ENCODE results near the gene ANKRD62.
"Not testable (repeated sequence)": the region's sequence is repeated elsewhere in the genome, so short reads cannot be mapped to it uniquely, and the experiment has no call there.

The ANKRD62 gene

DNA sequence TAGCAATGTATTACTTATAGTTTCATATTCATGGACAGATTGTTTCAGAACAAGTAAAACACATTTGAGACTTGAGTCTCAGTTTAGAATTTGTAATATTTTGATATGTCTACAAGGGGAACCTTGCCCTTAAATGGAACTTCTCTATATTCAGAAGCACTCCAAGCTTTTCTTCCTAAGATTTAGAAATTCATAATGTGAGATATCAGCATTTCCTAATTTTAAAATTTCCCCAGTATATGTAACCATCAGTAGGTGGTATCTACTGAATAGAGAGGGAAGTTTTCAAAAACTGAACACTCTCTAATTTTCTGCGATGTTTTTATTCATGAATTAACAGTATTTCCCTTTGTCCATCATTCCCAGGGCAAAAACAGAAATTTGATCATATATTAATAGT, 7.6 kb downstream of the ANKRD62 start:
- no peak for DNase-seq

DNA sequence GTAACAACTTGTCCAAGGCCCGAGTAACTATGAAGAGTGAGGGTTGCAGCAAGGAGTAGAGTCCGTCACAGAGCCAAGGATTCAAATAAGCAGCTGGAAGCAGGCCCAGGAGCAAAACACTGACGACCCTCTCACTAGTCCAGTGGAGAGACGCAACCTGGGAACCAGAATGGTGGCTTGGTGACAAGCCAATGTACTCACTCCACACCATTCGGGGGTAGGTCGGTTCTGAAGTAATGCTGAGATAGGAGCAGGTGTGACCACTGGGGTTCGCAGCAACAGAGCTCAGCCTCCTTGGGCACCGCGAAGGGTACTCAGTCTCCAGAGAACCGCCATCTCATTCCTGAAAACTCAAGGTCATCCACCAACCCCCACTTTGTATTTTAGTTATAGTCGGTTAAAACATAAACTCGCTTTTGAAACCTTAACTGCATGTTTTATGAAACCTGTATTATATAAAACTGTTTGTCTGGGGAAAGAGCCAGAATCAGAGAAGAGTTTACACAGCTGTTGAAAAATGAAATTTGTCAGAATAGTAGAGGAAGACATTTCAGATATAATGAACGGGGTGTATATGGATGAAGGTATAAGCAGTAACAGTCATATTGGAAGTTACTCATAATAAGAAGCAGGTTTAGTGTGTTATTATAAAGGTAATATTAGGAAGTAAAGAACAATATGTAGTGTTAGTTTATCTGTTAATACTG, 8.6 kb downstream of the ANKRD62 start:
- DNase-seq: no peak

DNA sequence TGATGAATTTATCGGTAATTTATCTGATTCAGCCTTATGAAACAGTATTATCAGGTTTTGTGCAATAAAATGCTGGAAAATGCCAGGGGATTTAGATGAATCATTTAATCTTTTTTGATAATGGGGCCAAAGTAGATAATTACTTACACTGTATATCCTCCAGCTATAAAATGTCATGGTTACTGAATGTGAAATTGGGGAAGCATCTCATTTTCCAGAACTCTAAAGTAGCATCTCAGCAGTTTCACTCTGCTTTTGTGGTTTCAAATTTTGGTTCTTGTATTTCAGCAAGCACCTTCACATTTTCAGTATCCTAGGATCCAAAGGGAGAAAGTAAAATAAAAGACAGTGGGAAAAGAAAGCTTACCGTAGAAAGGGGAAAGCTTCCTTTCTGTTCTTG, 12.8 kb downstream of the ANKRD62 start:
- DNase-seq: no peak

DNA sequence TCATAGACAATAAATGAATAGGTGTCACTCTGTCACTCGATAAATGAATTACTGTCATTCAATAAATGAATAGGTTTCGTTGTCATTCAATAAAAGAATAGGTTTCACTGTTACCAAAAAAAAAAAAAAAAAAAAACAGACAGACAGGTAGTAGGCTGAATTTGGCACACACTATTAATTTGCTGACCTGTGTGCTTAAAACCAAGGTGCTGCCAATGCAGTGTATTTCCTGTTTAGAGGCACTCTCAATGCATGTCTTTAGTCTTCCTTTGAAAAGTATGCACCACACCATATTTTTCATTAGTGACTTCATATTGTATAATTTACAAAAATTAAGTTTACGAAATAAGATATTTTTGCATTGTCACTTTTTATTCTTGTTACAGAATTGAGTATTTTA, 16.2 kb downstream of the ANKRD62 start:
- no peak for DNase-seq

DNA sequence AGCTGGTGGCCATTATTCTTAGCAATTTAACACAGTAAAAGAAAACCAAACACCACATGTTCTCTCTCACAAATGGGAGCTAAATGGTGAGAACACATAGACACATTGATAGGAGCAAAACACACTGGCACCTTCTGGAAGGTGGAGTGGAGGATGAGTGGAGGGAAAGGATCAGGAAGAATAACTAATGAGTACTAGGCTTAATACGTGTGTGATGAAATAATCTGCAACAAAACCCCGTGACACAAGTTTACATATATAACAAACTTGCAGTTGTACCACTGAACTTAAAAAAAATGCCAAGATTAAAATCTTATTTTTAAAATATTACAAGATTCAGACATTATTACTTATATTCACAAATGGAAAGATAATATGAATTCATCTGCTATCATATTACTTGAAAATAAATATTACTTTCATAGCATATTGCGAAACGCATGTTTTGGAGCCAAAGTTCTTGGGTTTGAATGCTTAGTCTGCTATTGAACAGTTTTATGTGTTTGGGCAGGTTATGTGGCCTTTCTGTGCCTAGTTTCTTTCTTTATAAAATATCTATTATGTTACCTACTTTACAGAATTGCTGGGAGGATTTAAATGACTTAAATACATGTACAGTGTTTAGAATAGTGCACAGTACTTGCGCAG, 20.5 kb downstream of the ANKRD62 start:
- no peak for DNase-seq

DNA sequence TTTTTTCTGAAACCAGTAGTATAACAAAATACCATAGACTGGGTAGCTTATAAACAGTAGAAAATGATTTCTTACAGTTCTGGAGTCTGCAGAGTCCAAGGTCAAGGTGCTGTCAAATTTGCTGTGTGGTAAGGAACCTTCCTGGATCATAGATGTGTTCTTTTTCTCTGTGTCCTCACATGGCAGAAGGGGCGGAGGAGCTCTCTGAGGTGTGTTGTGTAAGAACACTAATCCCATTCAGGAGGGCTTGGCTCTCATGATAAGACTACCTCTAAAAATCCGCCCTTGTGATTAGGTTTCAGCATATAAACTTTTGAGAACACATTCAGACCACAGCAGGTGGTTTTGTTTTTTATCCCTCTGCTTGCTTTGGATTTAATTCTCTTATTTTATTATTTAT, 25.7 kb downstream of the ANKRD62 start:
- no peak for DNase-seq

DNA sequence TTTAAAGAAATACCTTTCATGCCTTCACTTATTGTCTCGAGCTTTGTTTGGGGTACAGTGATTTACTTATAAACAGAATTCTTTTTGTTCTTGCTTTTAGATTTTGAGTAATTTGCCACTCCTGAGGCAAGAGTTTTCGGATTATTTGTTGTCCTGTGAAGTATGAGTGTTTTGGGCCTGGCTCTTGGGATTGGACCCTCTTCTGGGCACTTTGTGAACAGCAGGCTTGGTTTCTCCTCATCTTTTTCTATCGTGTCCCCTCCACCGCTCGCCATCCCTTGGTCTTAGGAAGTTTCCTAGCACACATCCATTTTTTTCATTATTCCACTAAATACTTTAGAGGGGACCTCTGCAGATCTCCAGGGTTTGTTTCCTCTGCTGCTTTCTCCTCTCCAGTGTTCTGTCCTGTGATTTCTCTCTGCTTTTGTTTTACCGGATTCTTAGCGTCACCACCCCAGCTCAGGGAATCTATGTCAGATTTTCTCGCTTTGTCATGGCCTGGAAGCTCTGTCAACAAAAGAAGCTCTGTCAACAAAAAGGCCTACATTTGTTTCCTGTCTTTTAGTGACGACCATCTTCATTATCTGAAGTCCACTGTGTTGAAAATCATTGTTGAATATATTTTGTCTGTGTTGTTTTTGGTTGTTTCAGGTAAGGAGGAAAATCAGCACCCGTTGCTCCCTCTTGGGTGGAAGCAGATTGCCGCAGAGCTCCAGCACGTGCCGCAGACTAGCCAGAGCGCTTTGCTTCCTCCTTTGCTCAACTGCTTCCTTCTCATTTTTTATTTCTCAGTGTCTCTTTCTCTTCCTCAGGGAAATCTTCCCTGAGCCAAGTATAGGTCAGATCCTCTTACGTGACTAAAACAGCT, 27.8 kb downstream of the ANKRD62 start:
- no peak for DNase-seq

DNA sequence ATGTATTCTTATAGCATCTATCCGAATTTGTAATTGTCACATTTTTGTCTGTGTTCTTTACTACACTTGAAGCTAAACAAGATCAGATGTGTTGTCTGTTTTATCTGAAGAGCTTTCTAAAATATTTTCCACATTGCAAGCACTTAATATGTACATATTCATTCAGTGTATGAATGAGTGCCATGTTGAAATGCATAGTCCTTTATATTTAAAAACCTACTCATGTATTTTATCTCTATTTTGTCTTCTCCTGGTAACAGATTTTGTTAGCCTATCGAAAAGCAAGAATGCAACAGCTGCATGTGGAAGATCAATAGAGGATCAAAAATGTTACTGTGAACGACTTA, 28.4 kb downstream of the ANKRD62 start:
- DNase-seq: not testable (repeated sequence)

DNA sequence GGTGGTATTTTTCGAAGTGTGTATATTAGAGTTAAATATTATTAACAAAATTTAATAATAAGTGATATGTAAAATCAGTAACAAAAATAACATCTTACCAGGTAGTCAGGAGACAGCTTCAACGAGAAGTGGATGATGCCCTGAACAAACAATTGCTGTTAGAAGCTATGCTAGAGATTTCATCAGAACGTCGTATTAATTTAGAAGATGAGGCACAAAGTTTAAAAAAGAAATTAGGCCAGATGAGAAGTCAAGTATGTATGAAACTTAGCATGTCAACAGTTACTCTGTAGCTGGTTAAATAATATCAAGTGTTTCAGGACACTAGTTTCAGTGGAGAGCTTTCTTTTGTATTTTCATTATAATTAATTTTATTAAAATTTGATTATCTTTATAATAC, 34.0 kb downstream of the ANKRD62 start:
- DNase-seq: not testable (repeated sequence)

DNA sequence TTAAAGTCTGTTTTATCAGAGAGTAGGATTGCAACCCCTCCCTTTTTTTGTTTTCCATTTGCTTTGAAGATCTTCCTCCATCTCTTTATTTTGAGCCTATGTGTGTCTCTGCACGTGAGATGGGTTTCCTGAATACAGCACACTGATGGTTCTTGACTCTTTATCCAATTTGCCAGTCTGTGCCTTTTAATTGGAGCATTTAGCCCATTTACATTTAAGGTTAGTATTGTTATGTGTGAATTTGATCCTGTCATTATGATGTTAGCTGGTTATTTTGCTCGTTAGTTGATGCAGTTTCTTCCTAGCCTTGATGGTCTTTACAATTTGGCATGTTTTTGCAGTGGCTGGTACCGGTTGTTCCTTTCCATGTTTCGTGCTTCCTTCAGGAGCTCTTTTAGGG, 45.2 kb downstream of the ANKRD62 start:
- not testable (repeated sequence) for DNase-seq

DNA sequence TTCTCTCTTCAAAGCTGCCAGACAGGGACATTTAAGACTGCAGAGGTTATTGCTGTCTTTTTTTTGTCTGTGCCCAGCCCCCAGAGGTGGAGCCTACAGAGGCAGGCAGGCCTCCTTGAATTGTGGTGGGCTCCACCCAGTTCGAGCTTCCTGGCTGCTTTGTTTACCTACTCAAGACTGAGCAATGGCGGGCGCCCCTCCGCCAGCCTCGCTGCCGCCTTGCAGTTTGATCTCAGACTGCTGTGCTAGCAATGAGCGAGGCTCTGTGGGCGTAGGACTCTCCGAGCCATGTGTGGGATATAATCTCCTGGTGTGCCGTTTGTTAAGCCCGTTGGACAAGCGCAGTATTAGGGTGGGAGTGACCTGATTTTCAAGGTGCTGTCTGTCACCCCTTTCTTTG, 47.2 kb downstream of the ANKRD62 start:
- not testable (repeated sequence) for DNase-seq

DNA sequence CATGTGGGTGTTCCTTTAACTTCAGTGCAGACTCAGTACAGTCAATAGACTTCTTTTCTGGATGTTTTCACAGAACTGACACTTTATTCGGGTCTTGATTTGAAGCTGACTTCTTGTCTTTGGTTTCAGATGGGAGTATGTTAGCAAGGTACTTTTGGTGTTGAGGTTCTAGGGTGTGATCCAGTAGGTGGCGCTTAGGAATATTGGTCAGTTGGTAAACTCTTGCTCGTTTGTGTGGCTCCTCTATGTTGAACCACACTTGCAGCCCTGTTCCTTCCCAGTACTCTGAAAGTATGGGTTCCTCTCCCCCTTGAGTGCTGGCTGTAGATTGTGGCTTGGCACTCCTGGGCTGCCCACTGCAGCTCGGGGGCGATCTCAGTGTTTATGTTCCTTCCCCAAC, 48.1 kb downstream of the ANKRD62 start:
- not testable (repeated sequence) for DNase-seq

DNA sequence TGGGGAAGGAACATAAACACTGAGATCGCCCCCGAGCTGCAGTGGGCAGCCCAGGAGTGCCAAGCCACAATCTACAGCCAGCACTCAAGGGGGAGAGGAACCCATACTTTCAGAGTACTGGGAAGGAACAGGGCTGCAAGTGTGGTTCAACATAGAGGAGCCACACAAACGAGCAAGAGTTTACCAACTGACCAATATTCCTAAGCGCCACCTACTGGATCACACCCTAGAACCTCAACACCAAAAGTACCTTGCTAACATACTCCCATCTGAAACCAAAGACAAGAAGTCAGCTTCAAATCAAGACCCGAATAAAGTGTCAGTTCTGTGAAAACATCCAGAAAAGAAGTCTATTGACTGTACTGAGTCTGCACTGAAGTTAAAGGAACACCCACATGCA, 55.8 kb downstream of the ANKRD62 start:
- DNase-seq: not testable (repeated sequence)

DNA sequence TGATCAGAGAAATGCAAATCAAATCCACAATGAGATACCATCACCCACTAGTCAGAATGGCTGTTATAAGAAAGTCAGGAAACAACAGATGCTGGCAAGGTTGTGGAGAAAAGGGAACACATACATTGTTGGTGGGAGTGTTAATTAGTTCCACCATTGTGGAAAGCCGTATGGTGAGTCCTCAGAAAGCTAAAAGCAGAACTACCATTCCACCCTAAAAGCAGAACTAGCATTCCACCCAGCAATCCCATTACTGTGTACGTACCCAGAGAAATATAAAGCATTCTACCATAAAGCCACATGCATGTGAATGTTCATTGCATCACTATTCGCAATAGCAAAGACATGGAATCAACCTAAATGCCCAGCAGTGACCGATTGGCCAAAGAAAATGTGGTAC, 60.7 kb downstream of the ANKRD62 start:
- DNase-seq: no peak

DNA sequence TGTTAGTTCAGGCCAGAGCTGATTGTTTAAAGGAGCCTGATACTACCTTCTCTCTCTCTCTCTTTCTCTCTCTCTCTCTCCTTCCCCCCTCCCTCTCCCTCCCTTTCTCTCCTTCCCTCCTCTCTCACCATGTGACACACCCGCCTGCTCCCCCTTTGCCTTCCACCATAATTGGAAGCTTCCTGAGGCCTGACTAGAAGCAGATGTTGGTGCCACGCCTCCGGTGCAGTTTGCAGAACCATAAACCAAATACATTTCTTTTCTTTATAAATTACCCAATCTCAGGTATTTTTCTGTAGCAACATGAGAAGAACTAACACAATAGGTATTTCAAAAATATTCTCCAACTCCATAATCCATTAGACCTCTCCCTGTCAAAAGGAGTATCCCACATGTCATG, 62.4 kb downstream of the ANKRD62 start:
- DNase-seq: no peak

DNA sequence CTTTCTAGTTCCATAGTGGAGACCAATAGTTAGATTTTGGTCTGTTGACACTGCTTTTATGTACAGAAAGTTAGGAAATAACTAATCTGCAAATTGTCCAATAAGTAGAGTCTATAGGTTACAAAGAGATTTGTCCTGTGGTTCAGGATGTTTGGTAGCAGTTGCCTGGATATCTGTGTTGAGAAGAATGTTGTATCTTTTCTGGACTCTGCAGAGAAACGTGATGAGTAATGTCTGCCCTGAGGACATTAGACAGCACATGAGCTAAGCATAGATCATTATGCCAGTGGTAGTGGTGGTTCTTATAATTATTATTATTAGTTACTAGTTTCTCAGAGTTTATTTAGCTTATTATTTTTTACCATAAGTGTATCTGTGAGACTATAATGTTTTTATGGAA, 65.8 kb downstream of the ANKRD62 start:
- no peak for DNase-seq

DNA sequence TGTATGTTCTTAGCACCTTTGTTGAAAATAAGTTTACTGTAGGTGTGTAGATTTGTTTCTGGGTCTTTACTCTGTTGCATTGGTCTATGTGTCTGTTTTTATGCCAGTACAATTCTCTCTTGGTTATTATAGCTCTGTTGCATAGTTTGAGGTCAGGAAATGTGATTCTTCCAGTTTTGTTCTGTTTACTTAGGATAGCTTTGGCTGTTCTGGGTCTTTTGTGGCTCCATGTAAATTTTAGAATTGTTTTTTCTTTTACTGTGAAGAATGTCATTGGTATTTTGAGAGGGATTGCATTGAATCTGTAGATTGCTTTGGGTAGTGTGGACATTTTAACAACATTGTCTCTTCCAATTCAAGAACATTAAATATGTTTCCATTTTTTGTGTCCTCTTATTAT, 69.1 kb downstream of the ANKRD62 start:
- DNase-seq: no peak

DNA sequence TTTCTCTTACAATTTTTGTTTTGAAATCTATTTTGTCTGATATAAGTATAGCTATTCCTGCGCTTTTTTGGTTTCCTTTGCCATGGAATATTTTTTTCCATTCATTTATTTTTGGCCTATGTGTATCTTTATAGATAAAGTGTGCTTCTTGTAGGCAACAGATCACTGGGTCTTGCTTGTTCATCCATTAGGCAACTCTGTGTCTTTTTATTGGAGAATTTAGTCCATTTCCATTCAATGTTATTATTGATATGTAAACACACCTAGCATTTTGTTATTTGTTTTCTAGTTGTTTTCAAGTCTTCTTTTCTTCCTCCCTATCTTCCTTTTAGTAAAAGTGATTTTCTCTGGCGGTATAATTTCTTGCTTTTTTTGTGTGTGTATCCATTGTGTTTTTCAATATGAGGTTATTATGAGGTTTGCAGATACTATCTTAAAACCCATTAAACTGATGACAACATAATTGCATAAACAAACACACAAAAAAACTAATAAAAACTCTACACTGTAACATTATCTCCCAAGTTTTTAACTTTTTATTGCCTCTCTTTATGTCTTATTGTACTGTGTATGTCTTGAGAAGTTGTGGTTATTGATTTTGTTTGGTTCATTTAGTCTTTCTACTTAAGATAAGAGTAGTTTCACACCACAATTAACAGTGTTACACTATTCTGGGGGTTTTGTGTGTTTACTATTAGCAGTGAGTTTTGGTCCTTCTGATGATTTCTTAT, 71.6 kb downstream of the ANKRD62 start:
- no peak for DNase-seq

Measured in activated CD4-positive, CD25-positive, alpha-beta regulatory T cell treated with anti-CD3 and anti-CD28 coated beads, Interleukin-2, amount 50 U/mL, for 72 hours (primary cell).